ENCODE results near the gene BLVRA. TPM values are rescaled to one million over a fixed set of nuclear protein-coding genes. Genes with fewer than 3 reads are reported as not detected.

The BLVRA gene
- polyA plus RNA-seq, 3 donors, result 24.3 to 92.0 (median 74.7) TPM

DNA sequence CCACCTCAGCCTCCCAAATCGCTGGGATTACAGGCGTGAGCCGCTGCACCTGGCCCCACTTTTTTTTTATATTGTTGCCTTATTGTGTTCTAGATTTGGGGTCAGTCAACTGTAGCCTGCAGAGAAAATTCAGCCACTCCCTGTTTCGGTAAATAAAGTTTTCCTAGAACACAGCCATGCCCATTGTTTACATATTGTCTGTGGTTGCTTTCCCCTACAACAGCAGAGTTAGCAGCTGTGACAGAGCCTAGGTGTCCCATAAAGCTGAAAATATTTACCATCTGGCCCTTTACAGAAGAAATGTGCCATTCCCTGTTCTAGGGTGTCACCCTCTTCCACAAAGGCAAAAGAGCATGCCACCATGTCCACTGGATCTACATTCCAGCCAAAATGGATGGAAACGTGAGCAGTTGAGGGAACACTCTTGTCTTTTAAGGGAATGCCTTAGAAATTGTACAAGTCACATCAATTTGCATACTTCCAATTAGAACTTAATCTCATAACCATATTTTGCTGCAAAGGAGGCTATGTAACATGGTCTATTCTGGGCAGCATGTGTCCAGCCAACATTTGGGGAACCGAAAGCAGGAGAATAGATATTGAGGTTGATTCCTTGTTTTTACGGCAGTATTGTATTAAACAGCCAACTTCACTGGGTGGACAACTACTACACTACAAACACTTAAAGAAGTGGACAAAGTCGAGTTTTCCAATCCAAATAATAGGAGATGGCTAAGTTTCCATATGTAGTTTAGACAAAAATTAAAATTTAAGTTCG lies 11.0 kb upstream of the BLVRA start:
- no peak overlapping the region for H3K27ac ChIP-seq (ENCODE audit: low read depth, low read length)
- WGBS, 3 donors, result 84 to 90% (median 90%) methylated on average over 9 of the region's 9 CpGs

GRCh38 chr7:43749383-43749940 lies 9.0 kb upstream of the BLVRA start:
- 64 to 72% (median 72%) methylated on average over 5 of the region's 5 CpGs for WGBS, 3 donors

DNA sequence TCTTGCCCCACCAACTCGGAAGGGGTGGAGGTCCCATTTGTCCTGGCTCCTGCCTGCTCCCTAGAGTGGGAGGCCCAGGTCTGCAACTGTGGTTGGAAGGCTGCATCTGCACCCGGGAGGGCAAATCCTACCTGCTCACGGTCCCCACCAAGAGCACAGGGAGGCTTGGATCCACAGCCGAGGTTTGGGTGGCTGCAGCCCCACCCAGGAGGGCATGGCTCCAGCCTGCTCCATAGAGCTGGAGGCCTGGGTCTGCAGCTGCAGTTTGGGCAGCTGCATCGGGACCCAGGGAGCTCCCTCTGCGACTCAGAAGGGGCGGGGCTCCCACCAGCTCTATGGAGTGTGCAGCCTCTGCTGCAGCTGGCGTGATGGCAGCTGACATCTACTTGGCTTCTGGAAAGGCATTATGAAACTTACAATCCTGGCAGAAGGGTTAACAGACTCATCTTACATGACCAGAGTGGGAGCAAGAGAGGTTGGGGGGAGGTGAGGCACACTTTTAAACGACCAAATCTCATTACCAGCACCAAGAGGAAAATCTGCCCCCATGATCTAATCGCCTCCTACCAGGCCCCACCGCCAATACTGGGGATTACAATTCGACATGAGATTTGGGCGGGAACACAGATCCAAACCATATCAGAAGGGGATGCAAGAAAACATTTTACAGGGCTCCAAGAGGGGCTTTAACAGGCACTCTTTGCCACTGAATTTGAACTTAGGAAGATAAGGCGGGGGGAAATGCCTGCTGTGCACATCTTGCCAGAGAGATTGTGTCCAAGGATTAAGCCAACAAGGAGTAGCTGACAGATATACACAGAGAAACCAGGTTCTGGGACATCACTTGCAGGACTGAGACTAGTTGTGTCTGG lies 8.2 kb upstream of the BLVRA start:
- 57 to 78% (median 64%) methylated on average over 14 of the region's 14 CpGs for WGBS, 3 donors

More at GRCh38 chr7:43749383-43749940, 9.0 kb upstream of the BLVRA start:
- no peak overlapping the region for H3K27ac ChIP-seq (ENCODE audit: low read depth, low read length)

DNA sequence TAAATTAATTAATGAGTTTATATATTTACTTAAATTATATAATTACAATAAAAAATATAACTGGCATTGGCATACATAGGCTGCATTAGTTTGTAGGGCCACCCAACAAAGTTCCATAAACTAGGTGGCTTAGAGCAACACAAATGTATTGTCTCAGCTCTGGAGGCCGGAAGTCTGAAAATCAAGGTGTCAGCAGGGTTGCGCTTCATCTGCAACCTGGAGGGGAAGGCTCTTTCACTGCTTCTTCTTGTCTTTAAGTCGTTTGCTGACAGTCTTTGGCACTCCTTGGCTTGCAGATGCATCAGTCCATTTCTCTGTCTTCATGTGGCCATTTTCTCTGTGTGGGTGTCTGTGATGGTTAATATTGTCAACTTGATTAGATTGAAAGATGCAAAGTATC lies 6.1 kb upstream of the BLVRA start:
- no peak overlapping the region for H3K27ac ChIP-seq (ENCODE audit: low read depth, low read length)
- WGBS, 3 donors, result 74 to 86% (median 82%) methylated on average over 3 of the region's 3 CpGs

More for the DNA sequence above, 8.2 kb upstream of the BLVRA start:
- no peak overlapping the region for H3K27ac ChIP-seq (ENCODE audit: low read depth, low read length)

- no peak overlapping the region for H3K27ac ChIP-seq (ENCODE audit: low read depth, low read length)
- 78 to 87% (median 79%) methylated on average over 1 of the region's 1 CpG for WGBS, 3 donors
These were observed 5.1 kb upstream of the BLVRA start for GRCh38 chr7:43753271-43753810.

DNA sequence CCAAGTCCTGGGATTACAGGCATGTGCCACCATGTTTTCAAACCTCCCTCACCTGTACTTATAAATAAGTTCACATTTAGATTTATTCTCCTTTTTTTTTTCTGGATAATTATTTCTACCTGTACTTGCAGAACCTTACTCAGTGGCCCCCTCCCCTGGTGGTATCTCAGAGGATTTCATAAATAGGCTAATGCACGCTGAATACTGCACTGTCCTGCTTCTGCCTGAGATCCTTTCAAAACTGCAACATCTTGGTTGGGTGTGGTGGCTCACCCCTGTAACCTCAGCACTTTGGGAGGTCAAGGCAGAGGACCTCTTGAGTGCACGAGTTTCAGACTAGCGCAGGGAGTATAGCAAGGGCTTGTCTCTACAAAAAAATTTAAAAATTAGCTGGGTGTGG lies 4.6 kb upstream of the BLVRA start:
- 75 to 83% (median 81%) methylated on average over 3 of the region's 3 CpGs for WGBS, 3 donors

GRCh38 chr7:43754596-43754995 lies 3.9 kb upstream of the BLVRA start:
- H3K27ac ChIP-seq (ENCODE audit: low read depth, low read length), result no peak overlapping the region
- 69 to 76% (median 72%) methylated on average over 4 of the region's 4 CpGs for WGBS, 3 donors

More for the DNA sequence above, 4.6 kb upstream of the BLVRA start:
- H3K27ac ChIP-seq (ENCODE audit: low read depth, low read length), result no peak overlapping the region

GRCh38 chr7:43756368-43757072 lies 2.0 kb upstream of the BLVRA start:
- 66 to 97% (median 76%) methylated on average over 1 of the region's 1 CpG for WGBS, 3 donors

GRCh38 chr7:43757073-43757720 lies 1.3 kb upstream of the BLVRA start:
- 86 to 96% (median 87%) methylated on average over 2 of the region's 2 CpGs for WGBS, 3 donors

More at GRCh38 chr7:43756368-43757072, 2.0 kb upstream of the BLVRA start:
- no peak overlapping the region for H3K27ac ChIP-seq (ENCODE audit: low read depth, low read length)

GRCh38 chr7:43758822-43759683 lies 573 bp downstream of the BLVRA start:
- WGBS, 3 donors, result 5 to 7% (median 6%) methylated on average over 47 to 56 of the region's 56 CpGs
- no peak overlapping the region for H3K27ac ChIP-seq (ENCODE audit: low read depth, low read length)

More at GRCh38 chr7:43757073-43757720, 1.3 kb upstream of the BLVRA start:
- no peak overlapping the region for H3K27ac ChIP-seq (ENCODE audit: low read depth, low read length)

GRCh38 chr7:43760861-43761260 lies 2.4 kb downstream of the BLVRA start:
- 88 to 92% (median 88%) methylated on average over 5 of the region's 5 CpGs for WGBS, 3 donors
- no peak overlapping the region for H3K27ac ChIP-seq (ENCODE audit: low read depth, low read length)

DNA sequence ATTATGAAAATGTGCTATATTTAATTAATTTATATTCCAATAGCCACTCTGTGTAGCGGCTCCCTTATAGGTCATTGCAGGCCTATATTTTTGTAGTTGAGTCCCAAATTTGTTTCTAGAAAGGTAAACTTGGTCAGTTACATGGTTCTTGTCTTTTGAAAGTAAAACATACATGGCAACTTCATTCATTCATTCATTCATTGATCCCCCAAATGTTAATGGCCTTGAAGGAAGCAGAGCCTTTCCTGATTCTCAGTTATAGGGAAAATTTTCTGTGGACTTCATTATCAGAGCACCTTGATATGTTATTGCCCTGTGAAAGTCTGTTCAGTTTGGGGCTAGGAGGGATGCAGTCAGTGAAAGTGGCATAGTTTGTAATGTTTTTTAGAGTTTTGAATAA lies 2.9 kb downstream of the BLVRA start:
- H3K27ac ChIP-seq (ENCODE audit: low read depth, low read length), result no peak overlapping the region
- WGBS, 3 donors, result 97 to 100% (median 98%) methylated on average over 1 of the region's 1 CpG

- H3K27ac ChIP-seq (ENCODE audit: low read depth, low read length), result no peak overlapping the region
- WGBS, 3 donors, result 60 to 73% (median 63%) methylated on average over 5 of the region's 5 CpGs
These were observed 3.6 kb downstream of the BLVRA start for GRCh38 chr7:43761938-43762692.

DNA sequence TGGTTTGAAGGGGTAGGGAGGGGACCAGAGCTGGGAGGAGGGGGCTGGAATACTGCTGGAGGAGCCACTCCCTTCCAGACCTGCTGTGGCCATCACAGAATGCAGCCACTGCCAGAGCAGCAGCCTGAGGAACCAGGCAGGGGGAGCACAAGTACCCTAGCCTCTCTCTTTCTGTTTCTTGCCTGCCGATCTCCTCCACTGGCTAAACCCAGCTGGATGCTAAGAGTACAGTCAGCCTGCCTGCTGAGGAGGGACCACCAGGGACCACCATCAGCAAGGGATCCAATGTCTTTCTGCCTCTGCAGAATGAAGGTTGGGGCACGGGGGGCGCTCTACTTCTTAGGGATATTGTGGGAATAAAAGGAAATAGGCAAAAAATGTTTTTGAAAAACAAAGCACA lies 4.7 kb downstream of the BLVRA start:
- WGBS, 3 donors, result 77 to 89% (median 80%) methylated on average over 3 of the region's 3 CpGs

GRCh38 chr7:43764039-43764761 lies 5.7 kb downstream of the BLVRA start:
- WGBS, 3 donors, result 18 to 49% (median 39%) methylated on average over 9 of the region's 9 CpGs
- H3K27ac ChIP-seq (ENCODE audit: low read depth, low read length), result no peak overlapping the region

More for the DNA sequence above, 4.7 kb downstream of the BLVRA start:
- H3K27ac ChIP-seq (ENCODE audit: low read depth, low read length), result no peak overlapping the region

All from adipose tissue (tissue), 3 donors.